Stimulated activated CD8-positive, alpha-beta memory T cell treated with anti-CD3 and anti-CD28 coated beads, Interleukin-7, amount 100 ng/mL, for 1 hour (primary cell): Measurements from ENCODE around the gene ADAMTS7.
"Not testable (repeated sequence)": the region's sequence is repeated elsewhere in the genome, so short reads cannot be mapped to it uniquely, and the experiment has no call there.

ENCODE experiments used
- DNase-seq, 2 donors: peaks; one replicate each; pipeline ENCODE4 v3.0.0-alpha.2; 2020; ENCODE audit warnings: low read depth in 2 of 2

Gene ADAMTS7

DNA sequence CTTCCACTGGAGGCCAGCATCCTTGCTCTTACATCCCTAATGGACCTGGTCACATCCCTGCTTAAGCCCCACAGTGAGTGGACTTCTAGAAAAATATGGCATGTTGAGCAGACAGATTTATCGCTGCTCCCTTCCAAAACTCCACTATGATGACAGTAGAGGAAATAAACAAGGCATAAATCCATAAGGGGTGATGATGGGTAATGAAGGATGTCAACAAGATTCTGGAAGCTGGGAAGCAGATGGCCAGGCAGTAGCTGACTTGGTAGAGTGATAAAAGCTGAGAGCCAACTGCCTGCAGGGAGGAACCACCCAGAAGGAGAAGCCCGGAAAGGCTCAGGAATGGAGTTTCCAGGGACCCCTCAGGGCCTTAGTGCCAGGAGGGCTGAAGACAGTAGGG, 28.9 kb downstream of the ADAMTS7 start:
- DNase-seq, result not testable (repeated sequence)

- not testable (repeated sequence) for DNase-seq
Measured at GRCh38 chr15:78781381-78781780, 29.9 kb downstream of the ADAMTS7 start.

DNA sequence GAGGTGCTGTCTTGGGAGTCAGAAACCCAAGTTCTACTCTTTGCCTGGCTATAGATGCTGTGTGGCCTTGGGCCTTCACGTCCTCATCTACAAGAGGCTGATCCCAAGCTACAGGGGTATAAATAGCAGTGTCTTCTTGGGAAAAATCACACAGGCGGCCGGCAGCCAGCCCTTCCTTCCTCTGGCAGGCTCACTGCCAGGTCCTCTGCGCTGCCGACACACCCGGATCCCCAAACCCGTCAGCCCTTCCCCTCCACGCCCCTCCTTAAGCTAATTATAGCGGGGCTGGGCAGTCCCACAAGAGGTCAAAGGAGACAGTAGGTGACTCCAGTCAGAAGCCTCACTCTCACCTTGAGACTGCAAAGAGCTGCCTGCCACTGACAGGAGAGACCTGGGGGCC, 31.3 kb downstream of the ADAMTS7 start:
- not testable (repeated sequence) for DNase-seq

- not testable (repeated sequence) for DNase-seq
Measured at GRCh38 chr15:78779176-78779785, 32.0 kb downstream of the ADAMTS7 start.

DNA sequence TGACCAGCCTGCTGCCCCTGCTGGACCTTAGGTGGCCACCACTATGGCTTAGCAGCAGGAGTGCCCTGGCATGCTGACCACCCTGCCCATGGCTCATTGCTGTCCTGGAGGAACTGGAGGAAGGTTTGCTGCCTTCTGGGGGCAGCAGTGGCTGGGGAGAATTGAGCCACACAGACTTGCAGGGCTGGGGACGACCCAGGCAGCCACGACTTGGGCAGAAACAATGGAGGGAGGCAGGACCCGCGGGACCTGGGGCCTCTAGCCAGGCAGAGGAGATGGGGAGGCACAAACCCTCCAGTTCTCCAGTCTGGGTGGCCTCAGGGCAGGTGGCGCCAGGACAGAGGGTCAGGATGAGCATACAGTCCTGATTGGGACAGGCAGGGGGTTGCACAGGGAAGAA, 32.8 kb downstream of the ADAMTS7 start:
- DNase-seq, result no peak

DNA sequence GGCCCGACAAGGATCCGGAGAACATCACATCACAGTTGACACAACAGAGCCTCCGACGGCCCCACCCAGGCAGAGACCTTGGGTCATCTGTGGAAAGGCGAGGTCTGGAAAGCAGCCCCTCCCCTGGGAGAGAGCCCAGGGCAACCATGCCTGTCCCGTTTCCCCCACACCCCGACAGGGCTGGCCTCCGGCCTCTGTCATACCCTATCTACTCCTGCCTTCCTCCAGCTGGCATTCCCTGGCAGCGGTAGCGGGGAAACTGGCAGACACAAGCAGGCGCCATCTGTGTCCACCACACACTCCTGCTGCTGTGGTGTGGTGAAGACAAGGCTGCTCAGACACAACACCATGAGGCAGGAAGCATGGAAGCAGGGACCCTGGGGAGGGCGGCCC, 33.3 kb downstream of the ADAMTS7 start:
- not testable (repeated sequence) for DNase-seq

- DNase-seq, result not testable (repeated sequence)
Measured at GRCh38 chr15:78777290-78777952, 33.8 kb downstream of the ADAMTS7 start.

DNA sequence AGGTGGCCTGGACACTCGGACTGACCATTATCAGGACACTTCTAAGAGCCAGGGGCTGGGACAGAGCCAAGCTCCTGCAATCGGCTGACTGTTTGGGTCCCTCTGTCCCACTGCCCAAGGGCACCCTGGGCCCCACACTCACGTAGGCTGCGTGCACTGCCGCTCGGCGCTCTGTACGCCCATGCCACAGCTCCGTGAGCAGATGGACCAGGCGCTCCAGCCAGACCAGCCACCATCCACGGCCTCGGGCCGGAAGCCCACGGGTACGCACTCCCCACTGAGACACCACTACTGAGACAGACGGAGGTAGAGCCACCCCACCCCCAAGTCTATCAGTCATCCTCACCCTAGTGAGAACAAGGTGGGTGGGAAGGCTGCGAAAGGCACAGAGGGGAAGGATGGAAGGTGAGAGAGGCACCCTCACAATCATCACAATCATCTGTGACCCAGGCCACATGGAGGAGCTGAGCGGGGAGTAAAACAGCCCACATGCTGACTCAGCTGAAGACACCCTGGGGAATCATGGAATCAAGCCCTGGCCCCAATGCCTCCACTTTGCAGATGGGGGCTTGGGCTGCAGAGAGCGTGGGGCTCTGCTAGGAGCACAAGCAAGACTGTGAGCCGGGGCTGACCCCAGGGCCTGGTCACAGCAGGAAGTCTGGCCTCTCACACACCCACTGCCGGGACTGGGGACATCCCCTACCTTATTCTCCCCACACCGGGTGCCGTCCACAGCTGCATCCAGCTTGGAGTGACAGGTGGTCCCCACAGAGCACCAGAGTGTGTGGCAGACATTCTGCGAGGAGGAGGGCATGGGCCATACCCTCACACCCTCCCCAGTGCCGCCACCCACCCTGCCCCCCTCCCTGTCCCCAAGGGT, 35.0 kb downstream of the ADAMTS7 start:
- not testable (repeated sequence) for DNase-seq

- DNase-seq, result no peak
Measured at GRCh38 chr15:78775472-78775871, 35.8 kb downstream of the ADAMTS7 start.

DNA sequence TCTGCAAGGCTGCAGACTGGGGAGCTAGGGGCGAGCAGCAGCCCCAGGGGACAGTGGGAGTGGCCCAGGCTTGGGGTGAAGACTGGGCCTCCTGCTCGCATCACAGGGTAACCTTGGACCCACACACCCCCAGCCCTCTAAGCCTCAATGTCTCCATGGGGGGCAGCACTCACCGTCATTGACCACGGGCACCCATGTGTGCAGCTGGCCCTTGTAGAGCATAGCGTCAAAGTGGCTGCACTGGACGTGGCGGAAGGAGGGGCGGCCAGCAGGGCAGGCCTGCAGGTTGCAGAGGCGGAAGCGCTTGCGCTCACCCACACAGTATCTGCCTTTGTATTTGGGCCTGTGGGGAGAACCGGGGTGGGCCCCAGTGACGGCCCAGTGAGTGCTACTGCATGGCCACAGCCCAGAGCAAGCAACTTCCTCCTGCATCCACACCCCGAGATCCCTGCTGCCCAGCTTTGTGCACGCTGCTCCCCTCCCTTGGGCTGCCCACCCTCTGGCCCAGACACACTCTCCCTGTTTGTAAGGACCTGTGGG, 36.7 kb downstream of the ADAMTS7 start:
- not testable (repeated sequence) for DNase-seq

- not testable (repeated sequence) for DNase-seq
Measured at GRCh38 chr15:78773765-78774450, 37.4 kb downstream of the ADAMTS7 start.

DNA sequence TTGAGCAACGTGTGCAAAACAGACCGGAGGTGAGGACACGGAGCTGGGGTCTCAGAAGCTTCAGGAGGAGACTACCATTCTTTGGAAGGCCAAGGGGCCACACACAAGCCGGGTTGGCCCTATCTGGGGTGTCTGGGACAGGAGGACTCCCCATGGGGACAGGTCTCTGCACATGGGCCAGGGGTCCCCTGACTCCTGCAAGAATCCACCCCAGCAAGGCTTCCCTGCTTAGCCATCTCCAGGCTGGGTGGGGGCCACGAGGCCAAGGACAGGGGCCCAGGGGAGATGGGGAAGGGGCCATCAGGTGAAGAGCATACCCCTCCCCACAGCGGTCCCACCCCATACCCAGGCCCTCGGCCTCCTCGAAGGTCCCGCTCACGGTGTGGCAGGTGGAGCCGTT, 38.5 kb downstream of the ADAMTS7 start:
- DNase-seq, result no peak

DNA sequence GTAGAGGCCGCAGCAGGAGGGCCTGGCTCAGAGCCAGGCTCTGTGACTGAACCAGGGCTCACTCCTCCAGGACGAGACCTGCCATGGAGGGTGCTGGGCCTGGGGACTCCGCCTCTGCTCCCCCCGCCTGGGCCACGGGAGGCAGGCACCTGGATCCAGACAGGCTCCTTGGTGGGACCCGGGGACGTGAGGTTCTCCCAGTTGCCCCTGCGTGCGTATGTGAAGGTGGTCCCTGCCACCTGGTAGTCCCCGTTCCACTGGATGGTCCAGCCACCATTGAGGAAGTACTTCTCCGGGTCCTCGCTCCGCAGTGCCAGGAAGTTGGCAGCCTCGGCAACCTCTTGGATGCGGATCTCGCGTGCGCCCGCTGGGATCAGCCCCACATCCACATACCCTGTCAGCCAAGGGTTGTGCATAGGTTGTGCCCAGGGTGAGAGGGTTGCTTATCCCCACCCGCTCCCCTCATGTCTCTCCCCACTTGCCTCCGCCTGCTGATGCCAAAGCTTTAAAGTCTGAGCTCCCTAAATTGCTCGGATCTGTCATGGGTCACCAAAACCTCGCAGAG, 39.7 kb downstream of the ADAMTS7 start:
- not testable (repeated sequence) for DNase-seq

DNA sequence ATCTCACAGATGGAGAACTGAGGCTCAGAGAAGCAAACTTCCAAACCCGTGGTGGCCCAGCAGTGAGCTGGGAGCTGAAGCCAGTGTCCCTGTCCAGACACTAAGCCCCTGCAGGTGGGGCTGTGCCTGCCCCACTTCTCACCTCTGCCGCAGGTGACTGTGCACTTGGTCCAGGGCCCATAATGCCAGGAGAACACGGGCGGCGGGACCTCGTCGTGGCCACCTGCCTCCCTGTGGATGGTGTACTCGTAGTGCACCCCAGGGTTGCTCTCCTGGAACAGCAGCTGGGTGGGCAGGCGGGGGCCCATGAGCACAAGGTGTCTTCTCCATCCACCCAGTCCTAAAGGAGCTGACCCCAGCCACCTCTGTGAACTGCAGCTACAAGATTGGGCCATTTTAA, 40.2 kb downstream of the ADAMTS7 start:
- DNase-seq, result not testable (repeated sequence)

DNA sequence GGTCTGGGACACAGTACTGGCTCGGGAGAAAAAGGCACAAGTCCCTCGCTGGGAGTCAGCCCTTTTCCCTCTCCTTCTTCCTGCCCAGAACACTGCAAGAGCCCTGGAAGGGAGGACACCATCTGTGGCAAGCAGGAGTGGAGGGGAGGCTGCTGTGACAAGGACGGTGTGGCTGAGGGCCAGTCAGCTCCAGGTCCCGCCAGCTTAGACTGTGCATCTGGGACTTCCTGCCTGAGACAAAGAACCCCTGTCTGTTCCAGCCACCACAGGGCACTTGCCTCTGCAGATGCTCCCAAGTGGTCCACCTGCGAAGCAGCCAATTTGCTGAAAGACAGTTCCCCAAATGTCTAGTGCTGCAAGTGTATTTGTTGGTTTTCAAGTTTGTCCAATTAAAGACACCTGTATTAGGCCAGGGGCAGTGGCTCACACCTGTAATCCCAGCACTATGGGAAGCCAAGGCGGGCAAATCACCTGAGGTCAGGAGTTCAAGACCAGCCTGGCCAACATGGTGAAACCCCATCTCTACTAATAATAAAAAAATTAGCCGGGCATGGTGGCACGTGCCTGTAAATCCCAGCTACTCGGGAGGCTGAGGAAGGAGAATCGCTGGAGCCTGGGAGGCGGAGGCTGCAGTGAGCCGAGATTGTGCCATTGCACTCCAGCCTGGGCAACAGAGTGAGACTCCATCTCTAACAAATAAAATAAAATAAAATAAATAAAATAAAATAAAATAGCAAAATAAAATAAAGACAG, 41.6 kb downstream of the ADAMTS7 start:
- not testable (repeated sequence) for DNase-seq

DNA sequence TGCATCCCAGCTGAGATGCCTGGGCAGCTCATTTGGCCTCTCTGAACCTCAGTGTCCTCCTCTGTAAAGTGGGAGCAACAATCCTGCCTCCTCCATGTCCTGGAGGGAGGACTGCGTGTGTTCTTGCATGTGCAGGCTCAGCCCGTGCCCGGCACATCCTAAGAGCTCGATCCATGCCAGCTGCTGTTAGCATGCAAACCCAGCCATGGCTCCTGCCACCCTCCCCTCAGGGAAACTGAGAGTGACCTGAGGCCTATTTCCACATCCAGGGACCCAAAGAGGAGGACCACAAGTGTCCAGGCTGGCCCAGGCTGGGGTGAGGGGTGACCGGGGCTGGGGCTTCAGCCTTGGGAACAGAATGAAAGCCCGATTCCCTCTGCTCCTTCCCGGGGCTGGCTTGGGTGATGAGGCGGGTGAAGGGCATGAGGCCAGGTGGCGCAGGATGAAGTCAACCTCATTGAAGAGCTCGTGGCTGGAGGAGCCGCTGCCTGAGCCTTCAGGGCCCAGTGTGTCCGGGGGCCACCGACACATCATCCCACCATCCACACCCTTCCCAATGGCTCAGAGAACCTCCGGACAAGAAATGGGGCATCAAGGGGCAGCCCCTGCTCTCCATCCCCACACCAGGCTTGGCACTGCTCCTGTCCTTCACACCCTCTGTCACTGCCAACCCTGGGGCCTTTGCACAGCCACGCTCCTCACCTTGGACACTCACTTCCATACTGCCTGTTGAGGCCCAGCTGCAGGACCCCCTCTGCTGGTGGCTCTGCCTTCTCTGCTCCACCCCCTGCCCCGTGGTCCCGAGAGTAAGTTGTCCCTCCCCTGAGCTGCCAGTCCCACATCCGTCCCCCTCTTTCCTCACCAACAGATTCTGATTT, 42.5 kb downstream of the ADAMTS7 start:
- DNase-seq, result no peak

GRCh38 chr15:78768096-78768495, 43.2 kb downstream of the ADAMTS7 start:
- DNase-seq, result no peak

DNA sequence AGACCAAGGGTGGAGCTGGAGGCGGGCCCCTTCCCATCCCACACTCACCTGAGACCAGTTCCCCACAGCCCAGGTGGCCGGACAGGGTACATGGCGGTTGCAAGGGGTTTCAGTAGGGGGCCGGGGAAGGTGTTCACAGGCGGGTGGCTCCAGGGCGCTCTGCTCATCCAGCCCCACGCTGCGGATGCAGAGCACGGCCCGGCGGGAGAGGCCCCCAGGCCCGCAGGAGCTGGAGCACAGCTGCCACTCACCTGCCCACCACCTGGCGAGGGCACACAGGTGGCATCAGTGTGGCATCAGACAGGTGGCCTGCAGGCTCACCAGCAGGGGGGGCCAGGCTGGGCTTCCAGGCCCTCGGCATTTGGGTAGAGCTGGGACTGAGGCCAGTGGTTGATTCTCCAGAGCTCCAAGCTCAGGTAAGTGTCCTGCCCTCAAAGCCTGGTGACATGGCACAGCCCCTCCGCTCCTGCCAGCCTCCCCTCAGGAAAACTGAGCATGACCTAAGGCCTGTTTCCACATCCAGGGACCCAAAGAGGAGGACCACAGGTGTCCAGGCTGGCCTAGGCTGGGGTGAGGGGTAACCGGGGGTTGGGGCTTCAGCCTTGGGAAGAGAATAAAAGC, 43.8 kb downstream of the ADAMTS7 start:
- no peak for DNase-seq

DNA sequence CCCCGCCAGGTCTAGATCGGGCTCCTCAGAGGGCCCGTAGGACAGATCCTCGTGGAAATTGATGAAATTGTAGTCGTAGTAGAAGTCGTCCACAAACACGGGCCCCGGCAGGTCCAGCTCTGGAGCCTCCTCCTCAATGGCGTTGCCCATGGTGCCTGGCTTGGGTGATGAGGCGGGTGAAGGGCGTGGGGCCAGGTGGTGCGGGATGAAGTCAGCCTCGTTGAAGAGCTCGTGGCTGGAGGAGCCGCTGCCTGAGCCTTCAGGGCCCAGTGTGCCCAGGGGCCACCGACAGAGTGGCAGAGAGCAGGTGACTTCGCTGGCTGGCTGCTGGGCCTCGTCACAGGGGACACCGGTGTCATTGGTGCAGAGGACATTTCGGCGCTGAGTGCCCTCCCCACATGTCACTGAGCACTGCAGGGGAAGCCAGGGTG, 44.6 kb downstream of the ADAMTS7 start:
- not testable (repeated sequence) for DNase-seq
